Activated naive CD4-positive, alpha-beta T cell treated with Interleukin-2 at 50 U/mL for 16 hours (primary cell): ENCODE measurements around the gene PPFIA1.
"Not testable (repeated sequence)": the region's sequence is repeated elsewhere in the genome, so short reads cannot be mapped to it uniquely, and the experiment has no call there.

Experiments
- DNase-seq: peaks from one replicate; pipeline ENCODE4 v3.0.0-alpha.2; 2020

Gene PPFIA1

DNA sequence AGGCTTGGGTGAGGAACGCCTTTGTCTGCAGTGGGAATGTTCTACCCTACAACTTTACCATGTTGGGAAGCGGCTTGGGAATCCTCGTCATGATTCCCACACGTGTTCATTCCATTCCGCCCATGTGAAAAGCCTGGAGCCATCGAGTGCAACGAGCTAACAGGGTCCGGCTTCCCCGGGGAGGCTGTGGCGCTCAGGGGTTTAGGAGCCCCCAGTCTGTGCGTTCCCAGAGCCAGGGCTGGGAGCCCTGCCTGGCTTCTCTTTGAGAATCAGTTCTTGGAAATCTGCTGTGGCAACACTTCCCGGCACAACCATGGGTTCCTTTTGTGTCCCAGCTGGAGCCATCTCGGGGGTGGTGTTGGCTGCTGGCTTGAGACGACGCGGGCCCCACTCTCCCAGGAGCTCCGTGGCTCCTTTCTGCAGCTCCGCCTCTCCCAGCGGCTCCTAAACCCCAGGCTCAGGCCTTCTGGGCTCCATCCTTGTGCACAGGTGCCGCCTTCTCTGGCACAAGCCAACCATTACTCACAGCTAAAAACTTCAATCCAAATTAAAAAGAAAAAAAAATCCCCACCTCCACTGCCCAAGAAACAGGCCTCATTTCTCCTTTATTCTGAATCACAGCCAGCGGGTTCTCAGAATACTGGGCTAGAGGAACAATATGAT, 18.7 kb upstream of the PPFIA1 start:
- no peak for DNase-seq

GRCh38 chr11:70252844-70253243, 17.6 kb upstream of the PPFIA1 start:
- DNase-seq, result no peak

DNA sequence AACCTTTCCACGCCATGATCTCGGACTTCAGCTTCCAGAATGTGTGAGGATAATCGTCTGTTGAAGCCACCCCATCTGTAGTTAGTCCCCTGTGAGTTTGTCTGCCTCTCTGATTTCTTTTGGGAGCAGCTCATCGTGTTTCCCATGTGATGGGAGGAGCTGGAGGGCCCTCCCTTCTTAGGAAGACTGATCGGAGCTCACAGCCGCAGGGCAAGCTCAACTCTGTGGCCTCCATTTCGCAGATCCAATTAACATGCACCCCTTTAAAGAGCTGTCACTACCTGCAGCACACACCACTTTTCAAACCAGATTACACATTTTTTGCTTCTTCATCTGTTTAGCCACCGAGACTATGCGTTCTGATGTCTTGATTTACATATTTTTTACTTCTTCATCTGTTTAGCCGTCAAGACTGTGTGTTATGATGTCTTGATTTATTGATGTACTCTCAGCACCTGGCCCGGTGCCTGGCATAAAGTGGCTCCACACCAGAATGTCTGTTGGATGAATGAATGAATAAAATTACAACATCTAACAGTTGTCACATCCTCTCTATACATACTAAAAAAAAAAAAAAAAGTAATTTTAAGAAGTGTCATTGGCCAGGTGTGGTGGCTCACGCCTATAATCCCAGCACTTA, 14.9 kb upstream of the PPFIA1 start:
- no peak for DNase-seq

DNA sequence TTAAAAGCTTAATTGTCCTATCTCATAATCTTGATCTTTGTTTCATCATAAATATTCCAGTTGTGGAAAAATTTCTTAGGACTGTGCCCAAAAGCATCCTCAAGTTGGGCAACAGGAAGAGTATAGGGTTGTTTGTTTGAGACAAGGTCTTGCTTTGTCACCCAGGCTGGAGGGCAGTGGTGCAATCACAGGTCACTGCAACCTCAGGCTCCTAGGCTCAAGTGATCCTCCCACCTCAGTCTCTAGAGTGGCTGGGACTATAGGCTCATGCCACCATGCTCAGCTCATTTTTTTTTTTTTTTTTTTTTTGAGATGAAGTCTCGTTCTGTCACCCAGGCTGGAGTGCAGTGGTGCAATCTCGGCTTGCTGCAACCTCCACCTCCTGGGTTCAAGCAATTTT, 11.4 kb upstream of the PPFIA1 start:
- not testable (repeated sequence) for DNase-seq

GRCh38 chr11:70262951-70263350, 7.5 kb upstream of the PPFIA1 start:
- no peak for DNase-seq

DNA sequence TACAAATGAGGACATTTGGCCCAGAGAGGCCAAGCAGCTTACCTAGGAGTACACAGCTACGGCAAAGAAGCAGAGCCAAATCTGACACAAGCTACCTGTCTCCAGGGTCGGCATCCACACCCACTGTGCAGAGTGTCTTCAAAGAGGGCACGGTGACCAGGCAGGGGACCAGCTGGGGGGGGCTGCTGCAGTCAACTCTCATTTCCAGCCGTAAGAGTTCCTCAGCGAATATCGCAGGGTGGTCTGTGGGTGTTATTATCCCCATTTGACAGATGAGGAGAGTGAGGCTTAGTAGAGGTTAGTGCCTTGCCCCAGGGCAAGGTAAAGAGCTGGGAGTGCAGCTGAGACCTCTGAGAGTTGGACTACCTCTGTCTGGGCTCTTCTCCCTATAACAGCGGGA, 7.1 kb upstream of the PPFIA1 start:
- no peak for DNase-seq

DNA sequence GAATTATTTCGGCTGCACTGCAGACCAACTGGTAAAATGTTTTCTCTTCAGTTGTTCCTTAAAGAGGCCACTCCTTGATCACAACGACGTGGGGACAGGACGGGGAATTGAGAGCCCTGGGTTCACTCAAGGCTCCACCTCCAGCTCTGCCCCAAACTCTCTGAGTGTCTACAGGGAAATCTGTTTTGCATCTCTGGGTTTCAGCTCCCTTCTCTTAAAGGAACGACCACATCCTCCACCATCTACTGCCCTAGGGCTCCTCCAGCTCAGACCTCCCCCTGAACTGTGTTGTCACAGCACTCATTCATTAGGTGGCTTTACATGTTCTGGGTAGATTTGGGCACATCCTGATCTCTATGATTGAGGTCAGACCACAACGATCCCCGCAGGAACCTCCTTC, 5.1 kb upstream of the PPFIA1 start:
- DNase-seq, result no peak

DNA sequence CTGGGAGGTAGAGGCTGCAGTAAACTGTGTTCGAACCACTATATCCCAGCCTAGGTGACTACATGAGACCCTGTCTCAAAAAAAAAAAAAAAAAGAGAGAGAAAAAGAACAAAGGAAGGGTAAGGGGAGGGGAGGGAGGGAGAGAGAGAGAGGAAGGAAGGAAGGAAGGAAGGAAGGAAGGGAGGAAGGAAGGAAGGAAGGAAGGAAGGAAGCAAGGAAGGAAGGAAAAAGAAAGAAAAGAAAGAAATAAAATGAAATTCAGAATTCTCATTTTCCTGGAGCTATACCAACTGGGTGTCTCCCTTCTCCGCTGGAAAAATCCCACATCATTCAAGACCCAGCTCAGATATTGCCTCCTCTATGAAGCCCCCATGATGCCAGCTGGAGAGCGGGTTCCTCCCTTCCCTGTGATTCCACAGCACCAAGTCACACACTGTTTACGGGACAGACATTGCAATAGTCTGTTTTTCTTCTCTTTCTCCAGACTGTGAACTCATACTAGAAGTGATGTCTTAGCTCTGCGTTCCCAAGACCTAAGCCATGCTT, 3.0 kb upstream of the PPFIA1 start:
- no peak for DNase-seq

DNA sequence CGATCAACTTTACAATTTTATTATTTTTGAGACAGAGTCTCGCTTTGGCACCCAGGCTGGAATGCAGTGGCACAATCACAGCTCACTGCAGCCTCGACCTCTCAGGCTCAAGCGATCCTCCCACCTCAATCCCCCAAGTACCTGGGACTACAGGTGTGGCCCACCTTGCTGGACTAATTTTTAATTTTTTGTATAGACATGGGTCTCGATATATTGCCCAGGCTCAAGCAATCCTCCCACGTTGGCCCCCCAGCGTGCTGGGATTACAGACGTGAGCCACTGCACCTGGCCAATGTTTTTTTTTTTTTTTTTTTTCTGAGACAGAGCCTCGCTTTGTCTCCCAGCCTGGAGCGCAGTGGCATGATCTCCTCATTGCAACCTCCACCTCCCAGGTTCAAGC, 2.0 kb upstream of the PPFIA1 start:
- no peak for DNase-seq

- peak; percentile 53 for DNase-seq
These were observed 573 bp downstream of the PPFIA1 start for GRCh38 chr11:70270877-70271648.

DNA sequence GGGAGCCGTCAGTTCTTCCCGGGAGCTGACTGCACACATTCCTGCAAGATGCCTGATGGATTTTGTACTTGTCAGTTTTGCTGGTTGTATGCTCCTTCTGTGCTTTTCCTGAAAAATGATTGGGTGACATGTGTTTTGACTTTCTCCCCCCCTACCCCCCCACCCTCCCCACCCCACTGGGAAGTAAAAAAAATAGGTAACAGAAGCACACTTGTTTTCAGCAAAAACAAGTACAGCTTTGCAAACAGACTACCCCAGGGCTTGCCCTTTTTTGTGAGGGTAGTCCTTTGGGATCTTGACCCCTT, 1.1 kb downstream of the PPFIA1 start:
- DNase-seq, result no peak

DNA sequence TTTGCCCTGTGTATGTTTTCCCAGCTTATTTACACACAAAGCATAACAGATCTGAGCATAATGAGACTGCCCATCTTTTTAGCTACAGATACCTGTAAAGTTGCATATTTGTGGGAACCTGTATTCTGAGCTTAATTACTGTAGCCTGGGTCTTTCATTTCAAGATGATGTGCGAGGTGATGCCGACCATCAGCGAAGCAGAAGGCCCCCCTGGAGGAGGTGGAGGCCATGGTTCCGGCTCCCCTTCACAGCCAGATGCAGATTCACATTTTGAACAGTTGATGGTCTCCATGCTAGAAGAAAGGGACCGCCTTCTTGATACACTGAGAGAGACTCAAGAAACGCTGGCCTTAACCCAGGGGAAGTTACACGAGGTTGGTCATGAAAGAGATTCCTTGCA, 1.5 kb downstream of the PPFIA1 start:
- DNase-seq, result no peak

DNA sequence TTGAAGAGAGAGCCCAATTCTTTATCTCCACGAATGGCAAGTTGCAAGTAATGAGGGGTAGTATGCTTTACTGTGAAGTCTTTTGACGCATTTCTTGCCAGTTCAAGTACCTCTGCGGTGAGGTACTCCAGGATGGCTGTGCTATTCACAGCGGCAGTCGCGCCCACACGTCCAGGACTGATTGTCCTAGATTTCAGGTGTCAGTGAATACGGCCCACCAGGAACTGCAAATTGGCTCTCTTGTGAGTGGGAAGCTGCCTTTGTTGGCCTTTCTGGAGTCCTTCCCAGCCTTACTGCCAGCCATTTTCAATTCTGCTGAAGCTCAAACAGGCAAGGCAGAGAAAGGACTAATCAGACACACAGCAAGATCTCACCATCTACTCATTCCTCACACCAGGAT, 8.5 kb downstream of the PPFIA1 start:
- no peak for DNase-seq

DNA sequence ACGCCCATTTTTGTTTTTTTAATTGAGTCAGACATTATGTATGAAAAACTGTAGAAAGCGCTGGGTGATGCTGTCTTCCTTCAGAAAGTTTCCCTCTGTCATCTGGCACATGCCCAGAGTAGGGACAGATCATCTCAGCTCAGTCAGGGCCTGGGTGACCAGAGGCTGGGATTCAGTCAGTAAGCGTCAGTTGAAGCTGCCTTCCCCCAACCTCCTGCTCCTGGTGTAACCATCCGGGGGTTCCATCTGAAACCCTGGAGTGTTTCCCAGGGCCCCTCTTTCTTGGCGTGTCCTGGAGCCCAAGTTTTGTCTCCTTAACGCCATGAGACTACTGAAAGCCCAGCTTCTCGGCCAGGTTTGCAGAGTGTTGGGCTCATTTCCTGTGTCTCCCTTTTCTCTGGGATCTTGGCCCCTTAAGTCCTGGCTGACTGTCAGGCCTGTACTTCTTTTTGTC, 10.7 kb downstream of the PPFIA1 start:
- no peak for DNase-seq

DNA sequence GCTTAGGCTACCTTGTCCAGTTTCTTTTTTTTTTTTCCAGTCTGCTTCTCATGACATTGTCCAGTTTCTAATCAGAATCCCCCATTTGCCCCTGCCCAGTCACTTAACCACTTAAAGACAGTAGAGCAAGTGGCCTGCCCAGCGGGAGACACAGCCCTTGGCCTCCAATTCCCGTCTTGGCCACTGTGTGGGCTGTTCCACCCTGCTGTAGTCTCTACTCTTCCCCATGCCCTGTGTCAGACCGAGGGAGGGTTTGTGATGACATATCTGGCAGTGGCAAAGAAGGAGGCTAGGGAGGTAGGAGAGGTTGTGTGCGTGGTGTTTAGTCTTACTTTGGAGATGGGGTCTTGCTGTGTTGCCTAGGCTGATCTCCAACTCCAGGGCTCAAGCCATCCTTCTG, 11.5 kb downstream of the PPFIA1 start:
- DNase-seq, result no peak

DNA sequence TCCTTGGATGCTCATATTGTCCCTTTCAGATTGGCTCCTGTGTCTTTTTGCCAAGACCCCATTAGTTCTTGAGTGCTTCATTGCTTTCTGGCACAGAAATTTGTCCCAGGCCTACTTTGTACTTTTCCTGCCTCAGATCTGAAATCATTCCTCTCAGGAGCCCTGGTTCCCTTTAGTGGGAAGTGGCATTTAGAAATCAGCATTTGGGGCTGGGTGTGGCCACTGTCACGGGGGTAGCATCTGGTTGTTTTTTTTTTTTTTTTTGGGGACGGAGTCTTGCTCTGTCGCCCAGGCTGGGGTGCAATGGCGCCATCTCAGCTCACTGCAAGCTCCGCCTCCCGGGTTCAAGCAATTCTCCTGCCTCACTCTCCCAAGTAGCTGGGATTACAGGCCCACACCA, 18.2 kb downstream of the PPFIA1 start:
- DNase-seq, result no peak

- DNase-seq, result no peak
These were observed 19.1 kb downstream of the PPFIA1 start for GRCh38 chr11:70289582-70289981.

DNA sequence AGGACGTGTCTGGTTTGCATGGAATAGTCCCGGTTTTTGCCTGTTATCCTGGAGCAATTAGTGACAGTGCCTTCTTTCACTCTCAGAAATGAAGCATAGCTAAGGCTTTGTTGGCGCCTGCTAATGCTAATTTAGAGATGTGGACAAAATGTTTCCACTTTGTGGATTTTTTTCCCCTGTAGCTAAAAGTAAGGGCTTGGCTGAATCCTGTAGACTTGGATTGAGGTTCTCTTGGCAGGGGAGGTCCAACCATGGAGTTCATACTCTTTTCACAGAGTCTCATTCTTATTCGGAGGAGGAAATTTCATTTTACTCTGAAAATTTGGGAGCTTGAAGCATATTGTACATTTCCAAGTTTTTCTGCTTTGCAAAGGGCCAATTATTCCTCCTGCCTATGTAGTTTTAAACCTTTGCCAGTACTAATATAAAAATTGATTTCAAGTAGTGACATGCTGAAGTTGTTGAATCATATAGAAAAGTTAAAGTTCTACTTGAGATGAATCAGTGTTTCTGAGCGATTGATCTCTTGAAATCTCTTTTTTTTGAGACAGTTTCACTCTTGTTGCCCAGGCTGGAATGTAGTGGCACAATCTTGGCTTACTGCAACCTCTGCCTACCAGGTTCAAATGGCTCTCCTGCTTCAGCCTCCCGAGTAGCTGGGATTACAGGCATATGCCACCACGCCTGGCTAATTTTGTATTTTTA, 20.0 kb downstream of the PPFIA1 start:
- no peak for DNase-seq

- no peak for DNase-seq
These were observed 21.7 kb downstream of the PPFIA1 start for GRCh38 chr11:70292166-70292565.

GRCh38 chr11:70292863-70293262, 22.4 kb downstream of the PPFIA1 start:
- no peak for DNase-seq

GRCh38 chr11:70295166-70295565, 24.7 kb downstream of the PPFIA1 start:
- not testable (repeated sequence) for DNase-seq

DNA sequence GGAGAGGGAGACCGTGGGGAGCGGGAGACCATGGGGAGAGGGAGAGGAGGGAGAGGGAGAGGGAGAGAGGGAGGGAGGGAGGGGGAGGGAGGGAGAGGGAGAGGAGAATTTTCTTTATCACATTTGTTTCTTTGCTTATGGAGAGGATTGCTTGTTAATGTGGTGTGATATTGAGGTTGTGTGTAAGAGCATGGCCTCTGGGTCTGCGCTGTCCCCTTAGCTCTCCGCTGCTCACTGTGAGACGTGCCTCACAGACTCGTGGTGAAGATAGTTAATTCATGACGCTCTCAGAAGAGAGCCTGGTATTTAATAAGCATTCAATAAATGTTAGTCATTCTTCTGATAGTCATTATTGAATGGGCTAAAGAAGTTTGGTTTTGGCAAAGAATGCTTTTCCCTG, 26.2 kb downstream of the PPFIA1 start:
- DNase-seq, result no peak

DNA sequence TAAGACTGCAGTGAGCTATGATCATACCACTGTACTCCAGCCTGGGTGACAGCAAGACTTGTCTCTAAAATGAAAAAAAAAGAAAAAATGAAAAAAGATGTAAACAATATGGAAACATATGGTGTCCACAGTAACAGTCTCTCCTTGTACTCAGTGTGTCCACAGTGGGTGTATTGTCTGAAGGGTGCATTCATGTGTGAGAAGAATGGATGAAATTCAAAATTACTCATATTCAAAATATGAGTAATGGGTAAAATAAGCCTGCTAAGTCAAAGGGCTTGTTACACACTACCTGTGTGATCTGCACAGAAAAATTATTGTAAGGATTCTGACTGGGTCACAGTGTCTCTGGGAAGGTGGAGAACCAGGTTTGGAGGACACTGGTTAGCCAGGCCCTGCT, 26.9 kb downstream of the PPFIA1 start:
- no peak for DNase-seq
